GM19372 (cell line): ENCODE results near the gene SLC2A4RG.

Experiments used
- ATAC-seq: cut with Tn5 transposase; IDR thresholded peaks from one replicate; pipeline ENCODE4 v1.9.1; 2021; ENCODE audit warnings: mild to moderate bottlenecking, low read depth, moderate library complexity; ENCODE audit not compliant: unreplicated experiment

SLC2A4RG gene, protein sequence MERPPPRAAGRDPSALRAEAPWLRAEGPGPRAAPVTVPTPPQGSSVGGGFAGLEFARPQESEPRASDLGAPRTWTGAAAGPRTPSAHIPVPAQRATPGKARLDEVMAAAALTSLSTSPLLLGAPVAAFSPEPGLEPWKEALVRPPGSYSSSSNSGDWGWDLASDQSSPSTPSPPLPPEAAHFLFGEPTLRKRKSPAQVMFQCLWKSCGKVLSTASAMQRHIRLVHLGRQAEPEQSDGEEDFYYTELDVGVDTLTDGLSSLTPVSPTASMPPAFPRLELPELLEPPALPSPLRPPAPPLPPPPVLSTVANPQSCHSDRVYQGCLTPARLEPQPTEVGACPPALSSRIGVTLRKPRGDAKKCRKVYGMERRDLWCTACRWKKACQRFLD

GRCh38 chr20:63739130-63740069 lies at the start of gene SLC2A4RG:
TSS of gene SLC2A4RG (plus strand) at chr20:63739776. CDS start at chr20:63739913, 137 bp downstream.
- peak; percentile 53 for ATAC-seq

GRCh38 chr20:63690003-63690897 lies 49.3 kb upstream of the SLC2A4RG start:
- no peak for ATAC-seq

DNA sequence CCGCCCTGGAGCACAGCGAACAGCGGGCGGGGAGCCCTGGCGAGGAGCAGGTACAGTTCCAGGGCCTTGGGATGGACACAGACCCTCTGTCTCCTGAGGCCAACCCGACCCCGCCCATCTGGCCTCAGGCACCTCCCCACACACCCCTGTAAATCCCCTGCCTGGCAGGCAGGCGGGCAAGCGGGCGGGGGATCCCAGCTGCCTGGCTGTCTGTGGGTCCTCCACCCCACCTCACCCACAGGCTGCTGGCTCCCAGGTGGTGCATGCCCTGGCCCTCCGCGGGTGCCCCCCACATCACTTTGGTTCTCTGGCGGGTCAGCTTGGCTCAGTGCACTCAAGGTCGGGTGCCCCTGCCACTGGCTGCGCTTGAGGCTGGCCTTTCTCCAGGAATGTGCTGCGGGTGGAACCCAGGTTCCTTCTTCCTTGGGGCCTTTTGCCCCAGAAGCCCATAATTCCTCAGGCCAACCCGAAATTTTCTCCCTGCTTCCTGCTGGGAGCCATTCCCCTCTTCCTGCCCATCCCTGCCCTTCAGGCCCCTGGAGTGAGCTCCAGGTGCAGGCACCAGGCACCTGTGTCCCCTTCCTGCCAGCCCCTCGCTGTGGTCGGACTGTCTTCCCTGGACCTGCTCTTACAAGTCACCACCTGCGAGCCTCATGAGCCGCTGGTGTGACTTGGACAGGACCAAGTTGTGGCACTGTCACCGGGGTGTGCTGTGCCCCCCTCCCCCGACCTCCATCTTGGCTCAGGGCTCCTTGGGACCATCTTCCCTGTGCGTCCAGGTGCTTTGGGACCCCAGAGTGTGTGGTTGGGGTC lies 48.5 kb upstream of the SLC2A4RG start:
- ATAC-seq = no peak

DNA sequence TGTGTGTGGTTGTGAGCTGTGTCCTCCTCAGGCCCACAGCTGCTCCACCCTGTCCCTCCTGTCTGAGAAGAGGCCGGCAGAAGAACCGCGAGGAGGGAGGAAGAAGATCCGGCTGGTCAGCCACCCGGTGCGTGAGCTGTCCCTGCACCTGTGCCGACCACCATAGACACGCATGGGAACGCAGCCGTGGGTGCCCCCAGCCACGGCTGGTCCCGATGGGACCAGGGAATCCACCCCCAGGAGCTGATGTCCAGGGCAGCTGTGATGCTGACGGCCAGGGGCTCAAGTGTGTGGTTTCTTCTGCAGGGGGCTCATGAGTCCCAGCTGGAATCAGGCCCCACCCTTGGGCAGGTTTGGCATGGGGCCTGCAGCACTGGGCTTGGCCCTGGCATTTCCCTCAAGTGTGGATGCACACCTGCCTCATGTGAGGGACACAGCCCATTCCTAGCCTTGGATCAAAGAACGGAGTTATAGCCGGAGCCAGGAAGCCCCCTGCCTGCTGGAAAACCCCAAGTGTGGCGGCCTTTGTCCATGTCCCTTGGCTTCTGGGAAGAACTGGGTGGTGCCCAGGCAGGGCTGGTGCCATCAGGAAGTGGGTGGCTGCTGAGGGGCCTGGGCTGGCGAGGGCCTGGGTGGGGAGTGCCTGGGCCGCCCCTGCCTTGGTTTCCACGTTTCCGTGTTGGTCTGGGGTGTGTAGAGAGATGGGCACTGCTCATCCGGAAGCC lies 47.7 kb upstream of the SLC2A4RG start:
- ATAC-seq = no peak

DNA sequence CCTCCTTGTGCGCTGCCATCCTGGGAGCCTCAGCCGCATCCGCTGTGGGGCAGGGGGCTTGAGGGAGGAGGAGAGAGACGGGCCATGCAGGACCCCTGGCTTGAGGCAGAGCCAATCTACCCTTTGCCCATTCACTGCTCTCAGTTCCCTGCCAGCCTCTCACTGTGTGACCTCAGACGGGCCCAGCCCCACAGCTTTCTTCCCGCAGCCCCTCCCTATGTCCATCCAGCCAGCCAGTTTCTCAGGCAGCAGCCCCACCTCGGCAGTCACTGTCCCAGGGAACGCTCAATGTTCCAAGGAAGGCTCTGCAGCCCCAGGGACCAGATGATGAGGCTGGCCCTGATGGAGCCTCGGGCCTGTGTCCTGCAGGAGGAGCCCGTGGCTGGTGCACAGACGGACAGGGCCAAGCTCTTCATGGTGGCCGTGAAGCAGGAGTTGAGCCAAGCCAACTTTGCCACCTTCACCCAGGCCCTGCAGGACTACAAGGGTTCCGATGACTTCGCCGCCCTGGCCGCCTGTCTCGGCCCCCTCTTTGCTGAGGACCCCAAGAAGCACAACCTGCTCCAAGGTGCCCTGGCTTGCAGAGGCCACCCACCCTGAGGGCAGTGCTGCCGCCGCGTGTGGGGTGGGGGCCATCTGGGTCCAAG lies 47.0 kb upstream of the SLC2A4RG start:
- no peak for ATAC-seq

DNA sequence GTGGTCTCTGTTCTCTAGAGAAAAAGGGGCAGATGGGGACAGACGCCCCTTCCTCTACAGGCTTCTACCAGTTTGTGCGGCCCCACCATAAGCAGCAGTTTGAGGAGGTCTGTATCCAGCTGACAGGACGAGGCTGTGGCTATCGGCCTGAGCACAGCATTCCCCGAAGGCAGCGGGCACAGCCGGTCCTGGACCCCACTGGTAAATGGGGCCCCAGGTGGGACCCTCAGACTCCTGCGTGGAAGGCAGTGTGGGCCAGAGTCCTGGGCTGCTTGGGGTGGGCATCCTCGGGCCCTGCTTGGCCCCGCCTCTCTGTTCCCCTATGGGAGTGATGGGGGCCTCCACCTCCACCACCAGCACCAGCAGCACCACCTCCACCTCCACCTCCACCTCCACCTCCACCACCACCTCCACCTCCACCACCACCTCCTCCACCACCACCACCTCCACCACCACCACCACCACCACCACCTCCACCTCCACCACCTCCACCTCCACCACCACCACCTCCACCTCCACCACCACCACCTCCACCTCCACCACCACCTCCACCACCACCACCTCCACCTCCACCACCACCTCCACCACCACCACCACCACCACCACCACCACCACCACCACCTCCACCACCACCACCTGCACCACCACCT lies 46.4 kb upstream of the SLC2A4RG start:
- ATAC-seq = no peak

DNA sequence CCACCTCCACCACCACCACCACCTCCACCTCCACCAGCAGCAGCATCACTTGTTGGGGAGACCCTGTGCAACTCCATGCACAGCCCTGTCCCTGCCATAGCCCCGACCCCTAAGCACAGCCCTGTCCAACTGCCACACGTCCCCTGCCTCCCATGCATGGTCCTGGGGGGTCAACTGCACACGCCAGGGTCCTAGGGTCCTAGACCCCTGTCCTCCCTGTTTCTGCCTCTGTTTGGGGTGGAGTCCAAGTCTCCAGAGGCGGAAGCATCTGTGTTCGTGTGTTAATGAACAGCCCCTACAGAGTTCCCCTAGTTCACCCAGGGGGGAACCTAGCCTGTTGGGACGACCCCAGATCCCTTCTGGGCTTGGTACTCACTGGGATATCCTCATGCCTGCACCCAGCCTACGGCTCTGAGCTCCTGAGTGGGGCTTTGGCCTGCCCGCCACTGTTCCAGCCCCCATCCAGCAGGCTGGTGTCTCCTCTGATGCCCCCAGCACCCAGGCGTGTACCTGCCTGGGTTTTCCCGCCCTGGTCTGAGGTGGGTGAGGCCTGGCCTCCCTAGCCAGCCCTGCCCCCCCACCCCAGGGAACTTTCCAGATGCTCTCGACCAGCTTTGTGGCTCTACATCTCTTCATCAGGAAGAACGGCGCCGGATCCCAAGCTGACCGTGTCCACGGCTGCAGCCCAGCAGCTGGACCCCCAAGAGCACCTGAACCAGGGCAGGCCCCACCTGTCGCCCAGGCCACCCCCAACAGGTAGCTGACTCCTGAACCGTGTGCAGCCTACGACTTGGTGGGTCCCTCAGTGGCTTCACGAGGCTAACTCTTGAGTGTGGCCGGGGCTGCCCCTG lies 45.6 kb upstream of the SLC2A4RG start:
- no peak for ATAC-seq

- no peak for ATAC-seq
These were observed 44.8 kb upstream of the SLC2A4RG start for GRCh38 chr20:63694584-63695423.

- no peak for ATAC-seq
These were observed 43.9 kb upstream of the SLC2A4RG start for GRCh38 chr20:63695424-63696305.

DNA sequence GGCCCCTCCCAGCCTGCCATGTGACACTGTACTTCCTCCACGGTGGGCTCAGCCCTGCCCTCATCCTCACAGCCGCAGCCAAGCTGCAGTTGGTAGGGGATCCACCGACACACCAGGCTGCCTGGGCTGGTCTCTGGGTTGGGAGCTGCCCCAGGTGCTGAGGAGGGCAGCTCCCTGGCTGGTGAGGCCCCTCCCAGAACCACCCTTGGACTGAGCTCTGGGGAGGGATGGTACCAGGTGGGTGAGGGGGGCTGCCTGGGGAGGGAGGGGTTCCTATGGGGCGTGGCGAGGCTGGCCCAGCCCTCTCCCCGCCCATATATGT lies 43.3 kb upstream of the SLC2A4RG start:
- ATAC-seq = no peak

DNA sequence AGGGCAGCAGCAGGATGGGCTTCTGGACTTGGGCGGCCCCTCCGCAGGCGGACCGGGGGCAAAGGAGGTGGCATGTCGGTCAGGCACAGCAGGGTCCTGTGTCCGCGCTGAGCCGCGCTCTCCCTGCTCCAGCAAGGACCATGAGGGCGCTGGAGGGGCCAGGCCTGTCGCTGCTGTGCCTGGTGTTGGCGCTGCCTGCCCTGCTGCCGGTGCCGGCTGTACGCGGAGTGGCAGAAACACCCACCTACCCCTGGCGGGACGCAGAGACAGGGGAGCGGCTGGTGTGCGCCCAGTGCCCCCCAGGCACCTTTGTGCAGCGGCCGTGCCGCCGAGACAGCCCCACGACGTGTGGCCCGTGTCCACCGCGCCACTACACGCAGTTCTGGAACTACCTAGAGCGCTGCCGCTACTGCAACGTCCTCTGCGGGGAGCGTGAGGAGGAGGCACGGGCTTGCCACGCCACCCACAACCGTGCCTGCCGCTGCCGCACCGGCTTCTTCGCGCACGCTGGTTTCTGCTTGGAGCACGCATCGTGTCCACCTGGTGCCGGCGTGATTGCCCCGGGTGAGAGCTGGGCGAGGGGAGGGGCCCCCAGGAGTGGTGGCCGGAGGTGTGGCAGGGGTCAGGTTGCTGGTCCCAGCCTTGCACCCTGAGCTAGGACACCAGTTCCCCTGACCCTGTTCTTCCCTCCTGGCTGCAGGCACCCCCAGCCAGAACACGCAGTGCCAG lies 42.8 kb upstream of the SLC2A4RG start, which contains the start of gene TNFRSF6B:
Gene TNFRSF6B (plus strand): TSS at position 25 of the 729 bp plus-strand sequence. CDS start 116 bp downstream, at position 141.
- ATAC-seq = no peak

GRCh38 chr20:63697357-63697867 lies 42.2 kb upstream of the SLC2A4RG start:
- no peak for ATAC-seq

GRCh38 chr20:63697868-63698545 lies 41.6 kb upstream of the SLC2A4RG start:
- ATAC-seq = no peak
